GF-D8 (cell line): ENCODE measurements around the gene PDGFB.
A peak's percentile ranks its signal among the peaks of the same experiment; 100 is the strongest.

Source experiments
- DNase-seq: peaks from one replicate; lab custom pipeline; 2025; lab: John Stamatoyannopoulos, UW

The PDGFB gene

DNA sequence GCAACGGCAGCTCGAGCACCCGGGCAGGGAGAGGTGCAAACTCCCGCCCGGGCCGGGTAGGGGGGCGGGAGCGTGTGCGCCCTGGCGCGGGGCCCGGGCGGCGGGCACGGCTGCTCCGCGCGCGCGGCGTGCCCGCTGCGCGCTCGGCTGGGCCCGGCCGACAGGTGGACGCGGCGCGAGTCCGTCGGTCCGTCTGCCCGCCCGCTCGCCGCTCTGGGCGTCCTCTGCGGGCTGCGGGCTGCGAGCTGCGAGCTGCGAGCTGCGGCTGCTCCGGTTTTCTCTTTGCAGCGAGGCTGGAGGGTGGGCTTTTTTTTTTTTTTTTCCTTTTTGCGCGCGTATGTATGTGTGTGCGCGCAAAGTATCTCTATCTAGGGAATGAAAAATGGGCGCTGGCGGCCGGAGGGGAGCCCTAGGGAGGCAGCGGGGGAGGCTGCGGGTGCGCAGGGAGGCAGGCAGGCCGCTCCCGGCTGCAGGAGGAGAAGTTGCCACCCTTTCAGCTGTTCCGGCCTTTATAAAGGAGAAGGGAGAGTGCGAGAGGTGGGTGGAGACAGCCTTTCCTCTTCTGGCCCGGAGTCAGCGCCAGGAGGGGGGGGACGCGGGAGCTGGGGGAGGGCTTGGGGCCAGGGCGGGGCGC is at the start of gene PDGFB:
Gene PDGFB (minus strand): TSS at position 487 of the 634 bp plus-strand sequence. CDS start 1,019 bp downstream, outside the sequence.
- DNase-seq = peak; percentile 8

GRCh38 chr22:39293766-39294368 is 49.1 kb upstream of the PDGFB start:
- DNase-seq = no peak

- no peak for DNase-seq
Observed at GRCh38 chr22:39292561-39293074, 47.8 kb upstream of the PDGFB start.

- no peak for DNase-seq
Observed at GRCh38 chr22:39292031-39292462, 47.3 kb upstream of the PDGFB start.

DNA sequence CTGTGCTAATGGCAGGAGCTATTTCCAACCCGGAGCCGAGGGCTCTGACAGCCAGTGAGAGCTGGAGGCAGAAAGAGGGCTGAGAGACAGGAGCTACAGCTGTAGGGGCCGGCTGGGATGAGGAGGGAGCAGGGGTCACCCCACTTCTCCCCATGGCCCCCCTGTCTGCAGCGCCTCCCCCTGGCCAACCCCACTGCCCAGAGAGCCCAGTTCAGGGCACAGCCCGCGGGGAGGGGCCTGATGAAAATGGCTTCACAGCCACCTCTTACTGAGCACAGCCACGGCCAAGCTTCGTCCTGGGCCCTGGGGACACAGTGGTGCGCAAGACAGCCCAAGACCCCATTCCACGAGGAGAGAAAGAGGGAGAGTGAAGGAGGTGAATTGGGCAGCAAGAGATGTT is 46.7 kb upstream of the PDGFB start:
- no peak for DNase-seq

DNA sequence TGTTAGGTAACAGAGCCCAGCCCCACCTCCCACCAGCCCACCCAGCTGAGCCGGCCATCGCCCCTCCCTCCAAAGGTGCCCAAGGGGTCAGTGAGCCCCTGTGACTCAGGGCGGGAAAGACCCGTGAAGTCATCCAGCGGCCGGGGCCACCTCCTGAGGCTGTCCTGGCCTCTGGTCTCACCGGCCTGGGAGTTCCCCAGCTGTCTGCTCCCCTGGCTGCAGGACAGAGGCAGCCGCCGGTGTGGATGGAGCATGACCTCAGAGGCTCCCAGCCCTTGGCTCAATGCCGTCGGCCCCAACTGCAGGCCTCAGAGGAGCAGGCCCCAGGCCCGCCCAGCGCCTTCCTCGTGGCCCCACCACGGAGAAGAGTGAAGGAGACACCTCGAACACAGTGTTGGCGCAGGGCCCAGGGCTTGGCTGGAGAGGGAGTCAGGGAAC is 46.0 kb upstream of the PDGFB start:
- DNase-seq = no peak

- no peak for DNase-seq
Observed at GRCh38 chr22:39289975-39290720, 45.4 kb upstream of the PDGFB start.

GRCh38 chr22:39289533-39289932 is 44.8 kb upstream of the PDGFB start:
- DNase-seq = no peak

GRCh38 chr22:39288135-39288898 is 43.5 kb upstream of the PDGFB start:
- no peak for DNase-seq

DNA sequence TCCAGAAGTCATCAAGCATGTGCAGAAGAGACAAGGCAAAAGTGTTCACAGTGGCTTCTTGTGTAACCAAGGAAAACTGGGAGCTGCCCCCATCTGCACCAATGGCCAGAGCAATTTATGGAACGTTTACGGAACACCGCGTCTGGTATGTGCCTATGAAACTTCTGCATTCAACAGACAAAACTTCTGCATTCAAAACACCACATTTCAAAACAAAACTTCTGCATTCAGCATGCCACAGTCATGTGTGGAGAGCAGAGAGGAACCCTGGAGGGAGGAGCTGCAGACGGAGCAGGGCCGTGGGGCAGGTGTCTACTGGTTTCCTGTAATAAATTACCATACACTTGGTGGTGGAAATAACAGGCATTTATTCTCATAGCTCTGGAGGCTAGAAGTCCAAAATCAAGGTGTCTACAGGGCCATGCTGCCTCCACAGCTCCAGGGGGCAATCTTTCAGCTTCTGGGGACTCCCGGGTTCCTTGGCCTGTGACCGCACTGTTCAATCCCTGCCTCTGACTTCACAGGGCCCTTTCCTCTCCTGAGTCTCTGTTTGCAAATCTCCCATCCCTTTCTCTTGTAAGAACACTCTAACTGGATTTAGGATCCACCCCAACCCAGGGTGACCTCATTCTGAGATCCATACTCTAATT is 42.4 kb upstream of the PDGFB start:
- DNase-seq = no peak

DNA sequence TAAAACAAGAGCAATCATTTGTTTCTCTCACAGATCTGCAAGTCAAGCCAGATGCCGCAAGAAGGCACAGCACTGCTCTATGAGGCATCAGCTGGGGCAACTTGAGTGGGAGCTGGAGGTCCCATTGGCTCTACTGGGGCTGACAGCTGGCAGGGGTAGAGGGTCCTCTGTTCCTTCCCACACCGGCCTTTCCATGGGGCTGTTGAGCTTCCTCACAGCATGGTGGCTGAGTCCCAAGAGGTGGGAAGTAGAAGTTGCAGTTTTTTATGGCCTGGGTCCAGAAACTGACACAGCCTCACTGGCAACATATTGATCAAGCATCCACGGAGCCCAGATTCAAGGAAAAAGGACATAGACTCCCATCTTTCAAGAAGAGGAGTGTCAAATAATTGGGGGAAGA is 40.2 kb upstream of the PDGFB start:
- DNase-seq = no peak

GRCh38 chr22:39284142-39284980 is 39.6 kb upstream of the PDGFB start:
- DNase-seq = no peak

- no peak for DNase-seq
Observed at GRCh38 chr22:39283322-39284141, 38.8 kb upstream of the PDGFB start.

GRCh38 chr22:39282645-39283321 is 38.0 kb upstream of the PDGFB start:
- DNase-seq = no peak

DNA sequence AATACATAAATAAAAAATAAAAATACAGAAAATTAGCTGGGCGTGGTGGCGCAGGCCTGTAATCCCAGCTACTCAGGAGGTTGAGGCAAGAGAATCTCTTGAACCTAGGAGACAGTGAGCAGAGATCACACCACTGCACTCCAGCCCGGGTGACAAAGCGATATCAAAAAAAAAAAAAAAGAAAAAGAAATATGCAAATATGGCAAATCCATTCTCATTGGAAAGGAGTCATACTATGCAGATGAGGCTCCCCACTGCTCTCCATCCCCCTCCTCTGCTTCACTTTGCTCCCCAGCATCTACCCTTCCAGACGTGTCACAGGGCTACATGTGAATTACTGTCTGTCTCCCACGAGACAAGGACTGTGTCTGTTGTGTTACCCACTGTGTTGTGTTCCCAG is 36.3 kb upstream of the PDGFB start:
- DNase-seq = no peak

GRCh38 chr22:39280250-39280649 is 35.5 kb upstream of the PDGFB start:
- no peak for DNase-seq

DNA sequence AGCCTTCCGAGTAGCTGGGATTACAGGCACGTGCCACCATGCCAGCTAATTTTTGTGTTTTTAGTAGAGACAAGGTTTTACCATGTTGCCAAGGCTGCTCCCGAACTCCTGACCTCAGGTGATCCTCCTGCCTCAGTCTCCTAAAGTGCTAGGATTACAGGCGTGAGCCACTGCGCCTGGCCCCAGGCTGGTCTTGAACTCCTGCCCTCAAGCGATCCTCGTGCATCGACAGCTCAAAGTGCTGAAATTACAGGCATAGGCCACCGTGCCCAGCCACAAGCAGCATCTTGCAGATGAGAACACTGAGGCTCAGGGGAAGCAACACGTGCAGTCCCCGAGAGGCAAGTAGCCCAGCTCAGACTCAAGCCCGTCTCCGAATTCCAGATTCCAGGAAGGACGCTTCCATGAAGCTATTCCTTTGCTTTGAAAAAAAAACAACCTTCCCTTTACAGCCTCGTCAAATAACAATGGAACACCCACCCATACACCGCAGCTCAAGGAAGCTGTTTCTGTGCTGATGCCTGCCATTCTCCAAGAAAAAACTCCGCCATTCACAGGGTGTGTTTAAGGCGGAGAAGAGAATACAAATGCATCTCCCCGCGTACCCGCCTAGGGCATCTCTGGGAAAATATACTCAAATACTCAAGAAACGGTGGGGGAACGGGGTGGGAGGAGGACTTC is 34.5 kb upstream of the PDGFB start:
- no peak for DNase-seq

DNA sequence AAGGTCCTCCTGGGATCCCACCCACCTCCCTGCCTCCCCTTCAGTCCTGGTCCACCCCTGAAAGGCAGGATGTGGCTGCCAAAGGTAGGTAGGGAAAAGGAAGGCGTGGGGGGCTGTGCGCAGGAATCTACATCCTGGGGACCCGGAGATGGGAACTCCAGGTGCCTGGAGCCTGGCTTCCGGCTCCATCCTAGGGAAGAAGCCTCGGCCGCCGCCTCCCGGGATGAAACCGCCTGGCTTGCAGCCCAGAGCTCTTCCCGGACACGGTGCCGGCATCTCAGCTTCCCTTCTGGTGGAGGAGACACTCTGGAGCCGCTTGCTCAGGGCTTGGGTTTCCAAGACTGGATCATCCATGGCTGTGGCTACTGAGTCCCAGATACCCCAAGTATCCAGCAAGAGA is 33.3 kb upstream of the PDGFB start:
- no peak for DNase-seq

DNA sequence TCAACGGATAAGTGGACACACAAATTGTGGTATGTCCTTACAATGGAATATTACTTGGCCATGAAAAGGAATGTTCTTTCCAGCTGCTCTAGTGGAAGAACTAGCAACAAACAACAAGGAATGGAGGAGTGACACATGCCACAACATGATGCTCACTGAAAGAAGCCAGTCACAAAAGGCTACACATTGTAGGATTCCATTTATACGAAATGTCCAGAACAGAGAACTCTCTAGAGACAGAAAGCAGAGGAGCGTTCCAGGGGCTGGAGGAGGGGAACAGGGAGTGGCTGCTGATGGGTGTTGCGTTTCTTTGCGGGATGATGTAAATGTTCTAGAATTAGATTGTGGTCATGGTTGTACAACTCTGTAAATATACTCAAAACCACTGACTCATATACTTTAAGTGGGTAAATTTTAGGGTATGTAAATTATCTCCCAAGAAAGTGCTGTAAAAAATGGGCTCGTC is 32.4 kb upstream of the PDGFB start:
- no peak for DNase-seq
